ENCODE data around the gene TCHH.

TCHH gene

GRCh38 chr1:152125834-152126443, 10.7 kb upstream of the TCHH start:
- no peak overlapping the region for H2BK12ac ChIP-seq (ENCODE audit: low read length in 2 of 2)
- H2AFZ ChIP-seq (ENCODE audit: low read depth, low read length): no peak overlapping the region
- H3K4me2 ChIP-seq (ENCODE audit: low read length, poor library complexity, severe bottlenecking): no peak overlapping the region
- H3K18ac ChIP-seq (ENCODE audit: low read depth in 1 of 2, low read length in 2 of 2): no peak overlapping the region
- no peak overlapping the region for H3K14ac ChIP-seq (ENCODE audit: low read length in 2 of 2)
- 52% methylated on average over 5 of the region's 6 CpGs for WGBS
- no peak overlapping the region for H2BK5ac ChIP-seq (ENCODE audit: low read depth, low read length, poor library complexity, severe bottlenecking)
- H3K23ac ChIP-seq (ENCODE audit: low read length in 2 of 2): no peak overlapping the region
- H2AK5ac ChIP-seq (ENCODE audit: low read length, severe bottlenecking): no peak overlapping the region
- H3K27ac ChIP-seq (ENCODE audit: low read length, poor library complexity, severe bottlenecking): no peak overlapping the region
- no peaks in the 10 kb centered on the region for H3K9me3 ChIP-seq (ENCODE audit: control insufficient read depth, low read length)
- no peaks in the 10 kb centered on the region for H3K79me1 ChIP-seq (replicated peaks; ENCODE audit: low read length, poor library complexity, severe bottlenecking)
- H3K36me3 ChIP-seq (ENCODE audit: control insufficient read depth in 1 of 2, insufficient read depth in 2 of 2, low read depth in 1 of 2, low read length in 2 of 2): no peaks in the 10 kb centered on the region
- H4K91ac ChIP-seq (ENCODE audit: low read length): no peak overlapping the region
- no peak overlapping the region for H2BK120ac ChIP-seq (ENCODE audit: low read depth, low read length)
- DNase-seq: no peak
- no peak overlapping the region for H3K9ac ChIP-seq (ENCODE audit: low read length)
- no peak overlapping the region for H3K4me3 ChIP-seq (ENCODE audit: insufficient read depth in 1 of 2, low read depth in 1 of 2, low read length in 2 of 2)
- no peak overlapping the region for H3K4ac ChIP-seq (ENCODE audit: low read depth in 1 of 2, low read length in 2 of 2)
- peaks cover 16 to 82% of the 10 kb centered on the region in 2 experiments for H3K27me3 ChIP-seq (ENCODE audit: control insufficient read depth in 1 of 2, insufficient read depth in 1 of 2, low read length in 2 of 2)
- H4K8ac ChIP-seq (ENCODE audit: low read length): no peak overlapping the region
- H3K4me1 ChIP-seq (ENCODE audit: control insufficient read depth, insufficient read depth, low read depth, low read length): no peaks in the 10 kb centered on the region
- no peak overlapping the region for H2BK15ac ChIP-seq (ENCODE audit: low read depth, poor library complexity, severe bottlenecking)

GRCh38 chr1:152118915-152119314, 3.7 kb upstream of the TCHH start:
- peaks cover 2% of the 10 kb centered on the region for H3K9me3 ChIP-seq (ENCODE audit: control insufficient read depth, low read length)
- no peak overlapping the region for H3K18ac ChIP-seq (ENCODE audit: low read depth in 1 of 2, low read length in 2 of 2)
- 78% methylated on average over 1 of the region's 1 CpG for WGBS
- H3K14ac ChIP-seq (ENCODE audit: low read length in 2 of 2): no peak overlapping the region
- H2AK5ac ChIP-seq (ENCODE audit: low read length, severe bottlenecking): no peak overlapping the region
- no peak overlapping the region for H3K4ac ChIP-seq (ENCODE audit: low read depth in 1 of 2, low read length in 2 of 2)
- H3K4me3 ChIP-seq (ENCODE audit: insufficient read depth in 1 of 2, low read depth in 1 of 2, low read length in 2 of 2): no peak overlapping the region
- peaks cover 10 to 83% of the 10 kb centered on the region in 2 experiments for H3K27me3 ChIP-seq (ENCODE audit: control insufficient read depth in 1 of 2, insufficient read depth in 1 of 2, low read length in 2 of 2)
- H3K79me1 ChIP-seq (replicated peaks; ENCODE audit: low read length, poor library complexity, severe bottlenecking): no peaks in the 10 kb centered on the region
- no peak overlapping the region for H4K8ac ChIP-seq (ENCODE audit: low read length)
- no peak overlapping the region for H3K27ac ChIP-seq (ENCODE audit: low read length, poor library complexity, severe bottlenecking)
- H3K9ac ChIP-seq (ENCODE audit: low read length): no peak overlapping the region
- H3K4me1 ChIP-seq (ENCODE audit: control insufficient read depth, insufficient read depth, low read depth, low read length): no peaks in the 10 kb centered on the region
- no peak overlapping the region for H3K4me2 ChIP-seq (ENCODE audit: low read length, poor library complexity, severe bottlenecking)
- H2AFZ ChIP-seq (ENCODE audit: low read depth, low read length): no peak overlapping the region
- no peak overlapping the region for H2BK15ac ChIP-seq (ENCODE audit: low read depth, poor library complexity, severe bottlenecking)
- H2BK12ac ChIP-seq (ENCODE audit: low read length in 2 of 2): no peak overlapping the region
- no peak overlapping the region for H3K23ac ChIP-seq (ENCODE audit: low read length in 2 of 2)
- no peak for DNase-seq
- H2BK120ac ChIP-seq (ENCODE audit: low read depth, low read length): no peak overlapping the region
- H3K36me3 ChIP-seq (ENCODE audit: control insufficient read depth in 1 of 2, insufficient read depth in 2 of 2, low read depth in 1 of 2, low read length in 2 of 2): no peaks in the 10 kb centered on the region
- no peak overlapping the region for H4K91ac ChIP-seq (ENCODE audit: low read length)
- no peak overlapping the region for H2BK5ac ChIP-seq (ENCODE audit: low read depth, low read length, poor library complexity, severe bottlenecking)

GRCh38 chr1:152112885-152113432, 2.3 kb downstream of the TCHH start:
- peak overlapping the region in 1 of 2 experiments; percentile 77 for H3K4me3 ChIP-seq (ENCODE audit: insufficient read depth in 1 of 2, low read depth in 1 of 2, low read length in 2 of 2)
- no peak overlapping the region for H4K91ac ChIP-seq (ENCODE audit: low read length)

DNA sequence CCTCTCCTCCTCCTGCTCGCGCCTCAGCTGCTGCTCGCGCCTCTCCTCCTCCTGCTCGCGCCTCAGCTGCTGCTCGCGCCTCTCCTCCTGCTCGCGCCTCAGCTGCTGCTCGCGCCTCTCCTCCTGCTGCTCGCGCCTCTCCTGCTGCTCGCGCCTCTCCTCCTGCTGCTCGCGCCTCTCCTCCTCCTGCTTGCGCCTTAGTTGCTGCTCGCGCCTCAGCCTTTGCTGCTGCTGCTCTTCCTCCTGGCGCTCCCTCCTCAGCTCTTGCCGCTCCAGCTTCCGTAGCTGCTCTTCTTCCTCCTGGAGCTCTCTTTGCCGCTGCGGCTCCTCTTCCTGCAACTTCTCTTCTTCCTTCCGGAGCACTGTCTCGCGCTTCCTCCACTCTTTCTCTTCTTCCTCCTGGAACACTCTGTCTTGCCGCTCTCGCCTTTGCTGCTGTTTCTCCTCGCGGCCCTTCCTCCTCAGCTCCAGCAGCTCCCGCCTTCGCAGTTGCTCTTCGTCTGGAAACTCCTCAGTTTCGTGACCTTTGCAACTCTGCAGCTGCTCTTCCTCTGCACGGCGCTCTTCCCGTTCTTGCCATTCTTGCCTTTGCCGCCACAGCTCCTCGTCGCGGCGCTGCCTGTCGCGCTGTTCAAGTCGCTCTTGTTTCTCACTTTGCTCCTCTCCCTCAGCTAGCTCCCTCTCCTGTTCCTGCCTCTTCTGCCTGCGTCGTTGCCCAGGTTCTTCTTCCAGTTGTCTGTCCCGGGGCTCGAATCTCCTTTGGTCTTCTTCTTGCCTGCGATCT, 3.0 kb downstream of the TCHH start:
- H3K9me3 ChIP-seq (ENCODE audit: control insufficient read depth, low read length): peaks cover 2% of the 10 kb centered on the region
- H2AFZ ChIP-seq (ENCODE audit: low read depth, low read length): no peak overlapping the region
- H2BK15ac ChIP-seq (ENCODE audit: low read depth, poor library complexity, severe bottlenecking): no peak overlapping the region
- H3K4me1 ChIP-seq (ENCODE audit: control insufficient read depth, insufficient read depth, low read depth, low read length): no peaks in the 10 kb centered on the region
- H3K79me1 ChIP-seq (replicated peaks; ENCODE audit: low read length, poor library complexity, severe bottlenecking): no peaks in the 10 kb centered on the region
- H4K8ac ChIP-seq (ENCODE audit: low read length): no peak overlapping the region
- H2AK5ac ChIP-seq (ENCODE audit: low read length, severe bottlenecking): no peak overlapping the region
- peaks cover 25 to 83% of the 10 kb centered on the region in 2 experiments for H3K27me3 ChIP-seq (ENCODE audit: control insufficient read depth in 1 of 2, insufficient read depth in 1 of 2, low read length in 2 of 2)
- H2BK5ac ChIP-seq (ENCODE audit: low read depth, low read length, poor library complexity, severe bottlenecking): no peak overlapping the region
- H2BK12ac ChIP-seq (ENCODE audit: low read length in 2 of 2): no peak overlapping the region
- no peak overlapping the region for H3K4me2 ChIP-seq (ENCODE audit: low read length, poor library complexity, severe bottlenecking)
- WGBS: 60% methylated on average over 53 of the region's 53 CpGs
- DNase-seq: no peak
- H3K27ac ChIP-seq (ENCODE audit: low read length, poor library complexity, severe bottlenecking): no peak overlapping the region
- H3K36me3 ChIP-seq (ENCODE audit: control insufficient read depth in 1 of 2, insufficient read depth in 2 of 2, low read depth in 1 of 2, low read length in 2 of 2): no peaks in the 10 kb centered on the region
- no peak overlapping the region for H2BK120ac ChIP-seq (ENCODE audit: low read depth, low read length)
- no peak overlapping the region for H4K91ac ChIP-seq (ENCODE audit: low read length)
- H3K9ac ChIP-seq (ENCODE audit: low read length): no peak overlapping the region
- no peak overlapping the region for H3K18ac ChIP-seq (ENCODE audit: low read depth in 1 of 2, low read length in 2 of 2)
- H3K4me3 ChIP-seq (ENCODE audit: insufficient read depth in 1 of 2, low read depth in 1 of 2, low read length in 2 of 2): peak overlapping the region in 1 of 2 experiments; percentile 77
- H3K14ac ChIP-seq (ENCODE audit: low read length in 2 of 2): no peak overlapping the region
- no peak overlapping the region for H3K23ac ChIP-seq (ENCODE audit: low read length in 2 of 2)
- no peak overlapping the region for H3K4ac ChIP-seq (ENCODE audit: low read depth in 1 of 2, low read length in 2 of 2)

More at GRCh38 chr1:152112885-152113432, 2.3 kb downstream of the TCHH start:
- Histone ChIP-seq H3K27me3 (ENCODE audit: control insufficient read depth in 1 of 2, insufficient read depth in 1 of 2, low read length in 2 of 2) (peaks cover 25 to 79% of the 10 kb centered on the region in 2 experiments), H2BK15ac (ENCODE audit: low read depth, poor library complexity, severe bottlenecking) (no peak overlapping the region), H2AFZ (ENCODE audit: low read depth, low read length) (no peak overlapping the region), H2BK12ac (ENCODE audit: low read length in 2 of 2) (no peak overlapping the region), H2BK120ac (ENCODE audit: low read depth, low read length) (no peak overlapping the region), H3K79me1 (replicated peaks; ENCODE audit: low read length, poor library complexity, severe bottlenecking) (no peaks in the 10 kb centered on the region), H3K18ac (ENCODE audit: low read depth in 1 of 2, low read length in 2 of 2) (no peak overlapping the region), H3K27ac (ENCODE audit: low read length, poor library complexity, severe bottlenecking) (no peak overlapping the region), H2AK5ac (ENCODE audit: low read length, severe bottlenecking) (no peak overlapping the region), H4K8ac (ENCODE audit: low read length) (no peak overlapping the region), H3K23ac (ENCODE audit: low read length in 2 of 2) (no peak overlapping the region), H3K9ac (ENCODE audit: low read length) (no peak overlapping the region), H3K4me2 (ENCODE audit: low read length, poor library complexity, severe bottlenecking) (no peak overlapping the region), H3K4ac (ENCODE audit: low read depth in 1 of 2, low read length in 2 of 2) (no peak overlapping the region), H3K4me1 (ENCODE audit: control insufficient read depth, insufficient read depth, low read depth, low read length) (no peaks in the 10 kb centered on the region), H3K36me3 (ENCODE audit: control insufficient read depth in 1 of 2, insufficient read depth in 2 of 2, low read depth in 1 of 2, low read length in 2 of 2) (no peaks in the 10 kb centered on the region), H2BK5ac (ENCODE audit: low read depth, low read length, poor library complexity, severe bottlenecking) (no peak overlapping the region), H3K9me3 (ENCODE audit: control insufficient read depth, low read length) (peaks cover 2% of the 10 kb centered on the region), H3K14ac (ENCODE audit: low read length in 2 of 2) (no peak overlapping the region)
- DNase-seq: no peak
- 90% methylated on average over 7 of the region's 13 CpGs for WGBS
